HG02885 (cell line): Measurements from ENCODE around the gene PAK1.

Experiments used
- ATAC-seq: cut with Tn5 transposase; IDR thresholded peaks from one replicate; pipeline ENCODE4 v1.9.1; 2021; ENCODE audit warnings: mild to moderate bottlenecking; ENCODE audit not compliant: unreplicated experiment, poor library complexity

PAK1 gene

DNA sequence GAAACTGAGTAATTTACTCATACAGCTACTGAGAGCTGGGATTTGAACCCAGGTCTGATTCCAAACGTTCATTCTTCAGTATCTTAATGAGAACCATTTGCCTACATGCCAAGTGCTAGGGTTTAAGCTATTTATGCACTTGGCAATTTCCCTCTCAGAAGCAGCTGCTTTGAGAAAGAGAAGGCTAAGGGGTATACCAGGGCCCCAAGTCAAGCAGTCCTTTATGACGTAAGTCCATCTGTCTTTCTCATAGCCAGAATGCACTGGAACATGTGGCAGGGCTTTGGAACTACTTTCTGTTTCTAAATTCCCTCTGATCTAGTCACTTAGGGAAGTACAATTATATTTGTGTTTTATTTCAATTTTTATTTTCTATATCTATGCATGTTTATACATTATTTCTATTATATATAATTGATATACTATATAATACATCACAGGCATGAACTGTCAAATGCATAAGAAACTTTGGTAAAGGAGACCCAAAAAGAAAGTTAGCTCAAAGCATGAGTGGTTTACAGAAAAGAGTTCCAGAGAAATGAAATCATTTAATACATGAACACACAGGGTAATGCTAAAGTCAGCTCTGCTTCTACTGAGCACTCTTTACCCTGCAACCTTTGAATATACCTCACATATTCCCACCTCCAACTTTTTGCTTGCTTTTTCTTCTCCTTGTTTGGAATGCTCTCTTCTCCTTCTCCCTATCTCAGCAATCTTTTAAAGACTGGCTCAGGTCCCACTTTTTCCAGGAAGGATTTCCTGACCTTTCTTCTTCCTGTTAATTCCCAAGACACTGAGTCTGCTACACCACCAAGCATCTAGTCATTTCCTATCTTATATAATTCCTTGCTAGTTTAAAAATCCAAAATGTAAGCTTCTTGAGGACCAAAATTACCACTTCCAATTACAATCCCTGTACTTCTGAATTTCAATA lies 91.9 kb downstream of the PAK1 start:
- ATAC-seq, result no peak

GRCh38 chr11:77379934-77380333 lies 94.0 kb downstream of the PAK1 start:
- ATAC-seq, result no peak

- ATAC-seq, result no peak
Measured at GRCh38 chr11:77379253-77379652, 94.6 kb downstream of the PAK1 start.

GRCh38 chr11:77377734-77378133 lies 96.2 kb downstream of the PAK1 start:
- no peak for ATAC-seq

DNA sequence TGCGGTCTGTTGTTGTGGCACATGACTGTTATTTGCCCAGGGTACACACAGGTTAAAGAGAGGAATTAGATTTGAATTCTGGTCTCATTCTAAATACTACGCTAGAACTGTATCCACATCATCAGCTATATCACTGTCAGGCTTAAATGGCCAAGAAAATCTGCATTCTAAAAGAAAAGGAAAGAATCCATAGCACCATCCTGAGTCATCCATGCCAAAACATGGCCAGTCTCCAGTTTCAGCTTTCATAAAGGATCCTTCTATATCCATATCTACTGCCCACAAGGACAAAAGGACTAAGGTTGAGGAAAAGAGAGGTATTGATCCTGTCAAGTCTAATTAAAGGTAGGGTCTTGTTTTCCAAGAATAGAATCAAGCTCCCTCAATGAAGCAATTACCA lies 98.8 kb downstream of the PAK1 start:
- no peak for ATAC-seq

GRCh38 chr11:77374611-77375031 lies 99.3 kb downstream of the PAK1 start:
- no peak for ATAC-seq

DNA sequence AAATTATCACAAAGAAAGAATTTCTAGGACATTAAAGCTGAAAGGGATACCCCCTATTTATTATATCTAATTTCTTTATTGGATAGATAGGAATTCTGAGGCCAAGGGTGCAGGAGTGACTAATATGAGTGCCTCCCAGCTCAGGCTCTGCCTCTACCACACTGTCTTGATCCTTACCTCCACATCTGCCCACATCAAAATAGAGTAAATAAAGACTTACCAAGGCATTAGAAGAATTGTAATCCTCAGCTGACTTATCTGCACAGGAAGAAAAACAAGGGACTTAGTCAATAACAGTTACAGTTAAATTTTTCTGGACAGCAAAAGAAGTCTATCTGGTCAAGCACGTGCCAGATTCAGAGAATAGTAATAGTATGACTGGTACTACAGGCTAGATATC lies 99.8 kb downstream of the PAK1 start:
- no peak for ATAC-seq

- no peak for ATAC-seq
Measured at GRCh38 chr11:77372726-77373125, 101.2 kb downstream of the PAK1 start.

DNA sequence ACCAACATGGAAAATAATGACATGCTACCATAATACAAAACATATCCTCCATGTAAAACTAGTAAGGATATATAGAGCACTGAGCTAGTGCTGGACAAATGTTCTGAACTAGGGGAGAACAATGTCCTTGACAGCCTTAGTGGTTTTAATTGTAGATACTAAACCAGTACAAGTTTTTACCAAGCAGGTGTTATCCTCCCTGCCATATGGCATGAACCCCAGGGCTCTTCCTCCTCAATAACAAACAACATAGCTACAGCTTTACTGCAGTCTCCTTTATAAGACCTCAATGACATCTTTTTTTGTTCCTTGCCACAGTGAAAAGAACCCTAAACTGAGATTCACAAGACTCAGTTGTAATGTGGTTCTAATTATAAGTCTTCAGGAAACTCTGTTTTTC lies 102.2 kb downstream of the PAK1 start:
- no peak for ATAC-seq

GRCh38 chr11:77370217-77370616 lies 103.7 kb downstream of the PAK1 start:
- ATAC-seq, result no peak

GRCh38 chr11:77361184-77361583 lies 112.7 kb downstream of the PAK1 start:
- no peak for ATAC-seq

GRCh38 chr11:77359481-77359880 lies 114.4 kb downstream of the PAK1 start:
- no peak for ATAC-seq

GRCh38 chr11:77353131-77353530 lies 120.8 kb downstream of the PAK1 start:
- ATAC-seq, result no peak

GRCh38 chr11:77351281-77351886 lies 122.5 kb downstream of the PAK1 start:
- ATAC-seq, result no peak

GRCh38 chr11:77347948-77348347 lies 125.9 kb downstream of the PAK1 start:
- no peak for ATAC-seq

- no peak for ATAC-seq
Measured at GRCh38 chr11:77346906-77347603, 126.8 kb downstream of the PAK1 start.

- no peak for ATAC-seq
Measured at GRCh38 chr11:77345621-77346020, 128.3 kb downstream of the PAK1 start.

DNA sequence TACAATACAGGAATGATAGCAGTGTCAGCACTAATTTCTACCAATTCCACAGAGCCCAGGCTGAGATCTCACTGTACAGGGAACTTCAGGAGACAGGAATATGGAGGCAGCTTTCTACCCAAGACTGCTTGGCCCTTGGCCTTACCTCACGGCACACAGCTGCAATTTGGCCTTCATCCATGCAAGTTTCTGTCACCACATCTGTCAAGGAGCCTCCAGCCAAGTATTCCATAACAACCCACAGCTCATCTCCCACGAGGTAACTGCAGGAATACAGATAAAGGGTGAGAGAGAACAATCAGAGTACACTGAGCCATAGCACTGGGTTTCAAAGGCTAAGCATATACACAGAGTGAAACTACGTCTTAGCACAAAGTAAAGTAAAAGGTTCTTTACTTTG lies 133.4 kb downstream of the PAK1 start:
- no peak for ATAC-seq

DNA sequence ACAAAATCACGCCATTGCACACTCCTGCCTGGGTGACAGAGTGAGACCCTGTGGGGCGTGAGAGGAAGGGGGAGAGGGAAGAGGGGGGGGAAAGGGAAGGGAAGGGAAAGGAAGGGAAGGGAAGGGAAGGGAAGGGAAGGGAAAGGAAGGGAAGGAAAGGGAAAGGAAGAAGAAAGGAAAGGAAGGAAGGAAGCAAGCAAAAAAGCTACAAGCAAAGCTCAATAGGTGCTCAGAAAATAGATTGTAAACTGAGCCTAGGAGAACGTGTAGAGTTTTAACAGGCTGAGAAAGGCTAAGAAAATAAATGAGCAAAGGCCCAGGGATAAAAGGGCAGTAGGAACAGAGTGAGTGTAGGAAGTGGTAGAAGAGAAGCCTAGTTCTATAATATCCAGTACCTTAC lies 141.6 kb downstream of the PAK1 start:
- ATAC-seq, result no peak

DNA sequence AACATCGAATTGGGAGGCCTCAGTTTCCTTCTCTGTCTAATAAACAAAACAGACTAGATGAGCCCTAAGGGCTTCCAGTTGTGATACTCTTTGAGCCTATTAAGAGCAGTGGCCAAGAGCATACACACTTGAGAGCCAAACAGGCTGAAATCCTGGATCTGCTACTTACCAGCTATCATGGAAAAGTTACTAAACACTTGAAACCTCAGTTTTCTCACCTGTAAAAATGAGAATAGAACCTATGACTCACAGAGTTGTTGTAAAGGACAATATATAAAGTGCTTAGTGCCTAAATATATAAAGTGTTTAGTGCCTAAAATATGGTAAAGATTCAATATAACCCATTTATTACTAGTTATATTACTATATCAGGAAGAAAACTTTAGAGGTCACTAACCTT lies 148.7 kb downstream of the PAK1 start:
- no peak for ATAC-seq

GRCh38 chr11:77324508-77324907 lies 149.4 kb downstream of the PAK1 start:
- ATAC-seq, result no peak
